IMR-90 (cell line): Measurements from ENCODE around the gene RPS24. TPM values are rescaled to one million over a fixed set of nuclear protein-coding genes. Genes with fewer than 3 reads are reported as not detected.

Experiments used
- ATAC-seq: fragments of 200-7000 bp; cut with Tn5 transposase; 2 replicates; pipeline ENCODE4 v1.9.1; 2020; ENCODE audit warnings: low read depth, mild to moderate bottlenecking, moderate library complexity
- BruUV-seq: library from RNA; stranded (reverse); fragments of 400-500 nt; replicated peaks from 2 replicates; lab custom pipeline; 2021; lab: Mats Ljungman, UMichigan
- CTCF ChIA-PET: fragments of 300-600 bp; formaldehyde crosslinking; extraction: SDS; loops from one replicate; lab custom pipeline; 2021; ENCODE audit warnings: antibody characterized with exemption; lab: Yijun Ruan, JAX
- POLR2A ChIA-PET: fragments of 300-600 bp; sonication (Branson Sonifier 250); formaldehyde crosslinking; loops from one replicate; lab custom pipeline; 2022; ENCODE audit warnings: antibody characterized with exemption; ENCODE audit not compliant: unreplicated experiment; lab: Charles Lee
- DNase-seq: peaks from one replicate; pipeline ENCODE4 v3.0.0; 2013
- H2AFZ ChIP-seq: replicated peaks from 2 replicates; pipeline ENCODE3; 2013; ENCODE audit warnings: low read length, mild to moderate bottlenecking; ENCODE audit not compliant: poor library complexity
- H2AK5ac ChIP-seq: 2 replicates; pipeline ENCODE4 v1.6.1; 2013; ENCODE audit warnings: low read depth, low read length, inconsistent platforms
- H2AK9ac ChIP-seq: replicated peaks from 2 replicates; pipeline ENCODE3; 2013; ENCODE audit warnings: mild to moderate bottlenecking, low read depth, low read length, moderate library complexity; ENCODE audit not compliant: poor library complexity
- H2BK120ac ChIP-seq: 2 replicates; pipeline ENCODE4 v1.6.1; 2013; ENCODE audit warnings: low read depth, low read length, inconsistent platforms
- H2BK15ac ChIP-seq: 3 replicates; pipeline ENCODE4 v1.6.1; 2013; ENCODE audit warnings: low read depth, low read length, inconsistent platforms
- H2BK20ac ChIP-seq: 2 replicates; pipeline ENCODE4 v1.6.1; 2013; ENCODE audit warnings: low read depth, mild to moderate bottlenecking, inconsistent platforms, low read length, moderate library complexity
- H2BK5ac ChIP-seq: 2 replicates; pipeline ENCODE4 v1.6.1; 2013; ENCODE audit warnings: mild to moderate bottlenecking, low read depth, low read length, inconsistent platforms; ENCODE audit not compliant: poor library complexity, severe bottlenecking
- H3K14ac ChIP-seq: replicated peaks from 2 replicates; pipeline ENCODE4 v1.6.1; 2013; ENCODE audit warnings: low read depth, low read length, inconsistent platforms
- H3K18ac ChIP-seq: 2 replicates; pipeline ENCODE4 v1.6.1; 2013; ENCODE audit warnings: low read depth, low read length, control low read depth
- H3K23ac ChIP-seq: 2 replicates; pipeline ENCODE4 v1.6.1; 2013; ENCODE audit warnings: low read depth, low read length, inconsistent platforms
- H3K27ac ChIP-seq: 2 replicates; pipeline ENCODE4 v1.5.1; 2013; ENCODE audit warnings: mild to moderate bottlenecking, control low read depth, low read length; ENCODE audit not compliant: insufficient read depth
- H3K27me3 ChIP-seq: 2 replicates; pipeline ENCODE4 v1.6.1; 2013; ENCODE audit warnings: low read length; ENCODE audit not compliant: control insufficient read depth, insufficient read depth
- H3K36me3 ChIP-seq: 2 replicates; pipeline ENCODE4 v1.6.1; 2013; ENCODE audit warnings: low read length, mixed read lengths; ENCODE audit not compliant: control insufficient read depth, insufficient read depth
- H3K4ac ChIP-seq: 2 replicates; pipeline ENCODE4 v1.6.1; 2013; ENCODE audit warnings: low read depth, low read length, inconsistent platforms
- H3K4me1 ChIP-seq: 2 replicates; pipeline ENCODE4 v1.6.1; 2013; ENCODE audit warnings: low read length, mixed read lengths; ENCODE audit not compliant: control insufficient read depth, insufficient read depth
- H3K4me2 ChIP-seq: 2 replicates; pipeline ENCODE4 v1.6.1; 2013; ENCODE audit warnings: low read depth, mild to moderate bottlenecking, control low read depth, low read length, moderate library complexity
- H3K4me3 ChIP-seq: 2 replicates; pipeline ENCODE4 v1.5.1; 2013; ENCODE audit warnings: low read depth, mild to moderate bottlenecking, control low read depth, low read length, moderate library complexity; ENCODE audit not compliant: insufficient read depth
- H3K56ac ChIP-seq: 2 replicates; pipeline ENCODE4 v1.6.1; 2013; ENCODE audit warnings: low read length, inconsistent platforms; ENCODE audit not compliant: insufficient read depth; ENCODE audit errors: extremely low read depth
- H3K79me1 ChIP-seq, 2 experiments: 2 replicates each; pipeline ENCODE4 v1.6.1; 2013; ENCODE audit warnings: low read length in 2 of 2, inconsistent platforms in 1 of 2, low read depth in 1 of 2
- H3K9ac ChIP-seq: 2 replicates; pipeline ENCODE4 v1.6.1; 2013; ENCODE audit warnings: low read depth, low read length, control low read depth
- H3K9me1 ChIP-seq: 2 replicates; pipeline ENCODE4 v1.6.1; 2013; ENCODE audit warnings: low read length, inconsistent platforms; ENCODE audit not compliant: insufficient read depth
- H3K9me3 ChIP-seq: 2 replicates; pipeline ENCODE4 v1.6.1; 2013; ENCODE audit warnings: low read length; ENCODE audit not compliant: control insufficient read depth, insufficient read depth
- H4K20me1 ChIP-seq: 2 replicates; pipeline ENCODE4 v1.6.1; 2013; ENCODE audit warnings: low read length, inconsistent platforms; ENCODE audit not compliant: insufficient read depth
- H4K5ac ChIP-seq: 2 replicates; pipeline ENCODE4 v1.6.1; 2013; ENCODE audit warnings: mild to moderate bottlenecking, low read depth, low read length, control low read depth
- H4K8ac ChIP-seq, 2 experiments: 2 replicates each; pipeline ENCODE4 v1.6.1; 2013; ENCODE audit warnings: low read depth in 2 of 2, low read length in 2 of 2, control low read depth in 1 of 2, inconsistent platforms in 1 of 2
- H4K91ac ChIP-seq: 2 replicates; pipeline ENCODE4 v1.6.1; 2013; ENCODE audit warnings: low read depth, low read length, inconsistent platforms; ENCODE audit not compliant: insufficient read depth
- BHLHE40 ChIP-seq: fragments of 150-350 bp; IDR thresholded peaks from 2 replicates; pipeline ENCODE4 v1.6.1; 2016; ENCODE audit warnings: mild to moderate bottlenecking, low read depth, low read length
- CEBPB ChIP-seq: IDR thresholded peaks from 2 replicates; pipeline ENCODE4 v1.6.1; 2012; ENCODE audit warnings: low read depth, low read length, improper control_type of control experiment
- CHD1 ChIP-seq: IDR thresholded peaks from 2 replicates; pipeline ENCODE4 v1.6.1; 2012; ENCODE audit warnings: low read depth, low read length, improper control_type of control experiment
- FOS ChIP-seq: fragments of 150-350 bp; IDR thresholded peaks from 2 replicates; pipeline ENCODE4 v1.6.1; 2016; ENCODE audit warnings: low read depth, low read length
- MAFK ChIP-seq: IDR thresholded peaks from 2 replicates; pipeline ENCODE4 v1.6.1; 2012; ENCODE audit warnings: low read depth, low read length, improper control_type of control experiment
- MAZ ChIP-seq: IDR thresholded peaks from 2 replicates; pipeline ENCODE4 v1.6.1; 2012; ENCODE audit warnings: low read depth, mild to moderate bottlenecking, low read length, improper control_type of control experiment, moderate library complexity, borderline replicate concordance
- MXI1 ChIP-seq: IDR thresholded peaks from 2 replicates; pipeline ENCODE4 v1.6.1; 2012; ENCODE audit warnings: low read depth, mild to moderate bottlenecking, low read length, moderate library complexity, borderline replicate concordance
- NFE2L2 ChIP-seq: fragments of 150-350 bp; IDR thresholded peaks from 2 replicates; pipeline ENCODE4 v1.6.1; 2016; ENCODE audit warnings: low read depth, mild to moderate bottlenecking, low read length
- POLR2A ChIP-seq: IDR thresholded peaks from 2 replicates; pipeline ENCODE4 v1.6.1; 2012; ENCODE audit warnings: mild to moderate bottlenecking, low read depth, low read length
- RAD21 ChIP-seq: IDR thresholded peaks from 2 replicates; pipeline ENCODE4 v1.6.1; 2012; ENCODE audit warnings: low read length, improper control_type of control experiment
- RCOR1 ChIP-seq: IDR thresholded peaks from 2 replicates; pipeline ENCODE4 v1.6.1; 2012; ENCODE audit warnings: mild to moderate bottlenecking, low read length, improper control_type of control experiment; ENCODE audit not compliant: insufficient replicate concordance
- RFX5 ChIP-seq: IDR thresholded peaks from 2 replicates; pipeline ENCODE4 v1.8.0; 2012; ENCODE audit warnings: low read depth, mild to moderate bottlenecking, low read length, moderate library complexity
- SMC3 ChIP-seq: fragments of 150-350 bp; IDR thresholded peaks from 2 replicates; pipeline ENCODE4 v1.6.1; 2016; ENCODE audit warnings: low read depth, mild to moderate bottlenecking, antibody characterized with exemption, low read length, moderate library complexity
- WGBS, 2 experiments: methylation state at CpG; one replicate each; pipeline versions ENCODE4 v1.1.5 to v1.1.7; 2013; ENCODE audit warnings: missing lambda C conversion rate in 2 of 2; ENCODE audit not compliant: insufficient read length in 1 of 2; ENCODE audit errors: extremely low coverage in 2 of 2; 5-methylcytosine and 5-hydroxymethylcytosine counted together
- dilution Hi-C: fragments of 300-500 bp; cut with HindIII; formaldehyde crosslinking; loops from one replicate; pipeline ENCODE4 v1.14.3; 2018; ENCODE audit warnings: low sequenced_read_pairs; ENCODE audit not compliant: unreplicated experiment
- in situ Hi-C: fragments of 300-500 bp; cut with MboI; formaldehyde crosslinking; loops from 3 replicates; pipeline ENCODE4 v1.14.3; 2019; ENCODE audit warnings: low sequenced_read_pairs, inconsistent platforms, mixed read lengths
- intact Hi-C: fragments of 100-400 bp; cut with micrococcal nuclease; formaldehyde crosslinking; loops from 2 replicates; pipeline ENCODE4 v1.10.0; 2022
- polyA plus RNA-seq, 3 experiments: library from polyadenylated mRNA; depleted of rRNA; stranded (reverse); fragments of >200 nt; gene quantifications; 2 replicates each; pipeline ENCODE4 v1.2.3, GENCODE V29; 2012; ENCODE audit warnings: low replicate concordance in 1 of 3
- total RNA-seq: library from RNA; depleted of rRNA; stranded (reverse); fragments of >200 nt; gene quantifications from 2 replicates; pipeline ENCODE4 v1.2.3, GENCODE V29; 2012
- TF ChIP-seq, protein P1 (sequence below): conservative IDR thresholded peaks from 2 replicates; pipeline ENCODE4 v1.5.1; 2012; ENCODE audit warnings: mild to moderate bottlenecking, low read depth, low read length, improper control_type of control experiment
- TF ChIP-seq, protein P2 (sequence below): fragments of 150-350 bp; IDR thresholded peaks from 2 replicates; pipeline ENCODE4 v1.6.1; 2017; ENCODE audit warnings: mild to moderate bottlenecking, antibody characterized with exemption, low read length, low read depth
- TF ChIP-seq, protein P3 (sequence below): fragments of 150-350 bp; IDR thresholded peaks from 2 replicates; pipeline ENCODE4 v1.6.1; 2016; ENCODE audit warnings: low read depth, mild to moderate bottlenecking, low read length, moderate library complexity, borderline replicate concordance

Gene RPS24
- total and polyA plus RNA-seq, 2 of the 4 experiments (the other 2 are of a cell fraction): 1,664 to 4,721 TPM

DNA sequence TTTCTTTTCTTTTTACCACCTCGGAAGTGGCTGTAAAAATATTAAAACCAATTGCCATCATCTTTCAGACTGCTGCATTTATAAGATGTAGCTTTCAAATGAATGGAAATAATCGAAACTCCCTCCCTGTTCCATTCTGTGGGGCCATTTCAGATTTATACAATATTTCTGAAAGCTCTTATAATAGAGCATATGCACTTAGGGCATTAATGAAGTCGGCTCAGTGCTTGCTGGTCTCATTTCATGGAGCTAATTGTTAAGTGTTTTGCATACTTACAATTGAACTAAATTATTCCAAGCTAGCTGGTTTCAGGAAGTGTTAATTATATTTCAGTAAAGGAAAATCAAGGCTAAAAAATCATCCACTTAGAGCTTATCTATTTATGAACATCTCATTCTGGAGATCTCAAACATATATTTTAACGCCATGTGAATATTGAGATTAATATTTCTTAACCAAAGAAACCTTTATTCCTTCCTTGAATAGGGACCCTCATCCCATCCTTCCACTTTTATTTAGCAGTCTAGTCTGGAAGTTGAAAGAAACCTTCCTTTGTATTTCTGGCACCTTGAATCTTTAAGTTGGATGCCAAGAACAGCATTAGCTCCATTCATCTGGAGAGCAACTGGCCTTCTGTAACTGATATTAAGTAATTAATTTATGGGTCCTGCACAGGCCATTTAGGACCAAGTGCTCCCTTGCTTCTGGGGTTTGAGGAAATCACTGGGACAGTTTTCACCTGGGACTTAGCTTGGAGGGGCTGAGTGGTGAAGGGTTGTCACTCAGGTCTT lies 45.1 kb downstream of the RPS24 start:
- no peak overlapping the region for H3K4me3 ChIP-seq
- H3K4ac ChIP-seq: no peak overlapping the region
- no peaks in the 10 kb centered on the region for H3K36me3 ChIP-seq
- in situ Hi-C loops (no loop called here), intact Hi-C loops (no loop called here), dilution Hi-C loops (no loop called here)
- no peak overlapping the region for H2AFZ ChIP-seq
- no peak overlapping the region for H3K18ac ChIP-seq
- no peak overlapping the region for H2BK20ac ChIP-seq
- no CpG with 5 or more reads among the region's 4 CpGs for WGBS, 2 experiments
- H2BK5ac ChIP-seq: no peak overlapping the region
- no peak overlapping the region for H4K5ac ChIP-seq
- no peak overlapping the region for H3K14ac ChIP-seq
- no peak overlapping the region for H2AK5ac ChIP-seq
- no peak overlapping the region for H2AK9ac ChIP-seq
- POLR2A ChIA-PET: no interaction called here
- no peak for TF ChIP-seq MXI1
- no peak for TF ChIP-seq POLR2A
- no peak for TF ChIP-seq BHLHE40
- TF ChIP-seq, protein P1, sequence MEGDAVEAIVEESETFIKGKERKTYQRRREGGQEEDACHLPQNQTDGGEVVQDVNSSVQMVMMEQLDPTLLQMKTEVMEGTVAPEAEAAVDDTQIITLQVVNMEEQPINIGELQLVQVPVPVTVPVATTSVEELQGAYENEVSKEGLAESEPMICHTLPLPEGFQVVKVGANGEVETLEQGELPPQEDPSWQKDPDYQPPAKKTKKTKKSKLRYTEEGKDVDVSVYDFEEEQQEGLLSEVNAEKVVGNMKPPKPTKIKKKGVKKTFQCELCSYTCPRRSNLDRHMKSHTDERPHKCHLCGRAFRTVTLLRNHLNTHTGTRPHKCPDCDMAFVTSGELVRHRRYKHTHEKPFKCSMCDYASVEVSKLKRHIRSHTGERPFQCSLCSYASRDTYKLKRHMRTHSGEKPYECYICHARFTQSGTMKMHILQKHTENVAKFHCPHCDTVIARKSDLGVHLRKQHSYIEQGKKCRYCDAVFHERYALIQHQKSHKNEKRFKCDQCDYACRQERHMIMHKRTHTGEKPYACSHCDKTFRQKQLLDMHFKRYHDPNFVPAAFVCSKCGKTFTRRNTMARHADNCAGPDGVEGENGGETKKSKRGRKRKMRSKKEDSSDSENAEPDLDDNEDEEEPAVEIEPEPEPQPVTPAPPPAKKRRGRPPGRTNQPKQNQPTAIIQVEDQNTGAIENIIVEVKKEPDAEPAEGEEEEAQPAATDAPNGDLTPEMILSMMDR: no peak
- no peak for TF ChIP-seq NFE2L2
- TF ChIP-seq SMC3: no peak
- no peak for TF ChIP-seq RAD21
- TF ChIP-seq, protein P2, sequence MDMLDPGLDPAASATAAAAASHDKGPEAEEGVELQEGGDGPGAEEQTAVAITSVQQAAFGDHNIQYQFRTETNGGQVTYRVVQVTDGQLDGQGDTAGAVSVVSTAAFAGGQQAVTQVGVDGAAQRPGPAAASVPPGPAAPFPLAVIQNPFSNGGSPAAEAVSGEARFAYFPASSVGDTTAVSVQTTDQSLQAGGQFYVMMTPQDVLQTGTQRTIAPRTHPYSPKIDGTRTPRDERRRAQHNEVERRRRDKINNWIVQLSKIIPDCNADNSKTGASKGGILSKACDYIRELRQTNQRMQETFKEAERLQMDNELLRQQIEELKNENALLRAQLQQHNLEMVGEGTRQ: no peak
- TF ChIP-seq FOS: no peak
- TF ChIP-seq CEBPB: no peak
- no peak for TF ChIP-seq RCOR1
- TF ChIP-seq CHD1: no peak
- no peak for TF ChIP-seq MAFK
- TF ChIP-seq MAZ: no peak
- TF ChIP-seq, protein P3, sequence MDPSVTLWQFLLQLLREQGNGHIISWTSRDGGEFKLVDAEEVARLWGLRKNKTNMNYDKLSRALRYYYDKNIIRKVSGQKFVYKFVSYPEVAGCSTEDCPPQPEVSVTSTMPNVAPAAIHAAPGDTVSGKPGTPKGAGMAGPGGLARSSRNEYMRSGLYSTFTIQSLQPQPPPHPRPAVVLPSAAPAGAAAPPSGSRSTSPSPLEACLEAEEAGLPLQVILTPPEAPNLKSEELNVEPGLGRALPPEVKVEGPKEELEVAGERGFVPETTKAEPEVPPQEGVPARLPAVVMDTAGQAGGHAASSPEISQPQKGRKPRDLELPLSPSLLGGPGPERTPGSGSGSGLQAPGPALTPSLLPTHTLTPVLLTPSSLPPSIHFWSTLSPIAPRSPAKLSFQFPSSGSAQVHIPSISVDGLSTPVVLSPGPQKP: no peak
- TF ChIP-seq RFX5: no peak
- no peak overlapping the region for H3K56ac ChIP-seq
- BruUV-seq: no TSS peak
- ATAC-seq (no peak), DNase-seq (no peak)
- H3K9me3 ChIP-seq: peaks cover 3% of the 10 kb centered on the region; the same call in 1 of the 2 replicates
- no peak overlapping the region for H2BK15ac ChIP-seq
- H4K91ac ChIP-seq: no peak overlapping the region
- peaks cover 38% of the 10 kb centered on the region for H3K27me3 ChIP-seq
- CTCF ChIA-PET: no interaction called here
- H3K27ac ChIP-seq: no peak overlapping the region
- no peaks in the 10 kb centered on the region for H4K20me1 ChIP-seq
- no peaks in the 10 kb centered on the region for H3K4me1 ChIP-seq
- H3K23ac ChIP-seq: no peak overlapping the region
- H3K9me1 ChIP-seq: no peaks in the 10 kb centered on the region
- no peaks in the 10 kb centered on the region for H3K79me1 ChIP-seq
- no peak overlapping the region for H3K9ac ChIP-seq
- no peak overlapping the region for H4K8ac ChIP-seq
- no peak overlapping the region for H2BK120ac ChIP-seq
- H3K4me2 ChIP-seq: no peak overlapping the region
